Thoracic aorta (tissue), 2 donors: ENCODE measurements around the gene UBC. TPM values are rescaled to one million over a fixed set of nuclear protein-coding genes. Genes with fewer than 3 reads are reported as not detected.

Source experiments
- ATAC-seq: fragments of 150-250 bp; one replicate; pipeline ENCODE4 v1.8.0; 2017; ENCODE audit warnings: low read depth; ENCODE audit not compliant: insufficient number of reproducible peaks, low FRiP score
- DNase-seq: peaks from one replicate; pipeline ENCODE4 v3.0.0-alpha.2; 2020; ENCODE audit warnings: low spot score
- H3K27ac ChIP-seq, 2 donors: fragments of 200-600 bp; sonication (generic); 1 replicate in 1 of 2; 2 replicates in 1 of 2; pipeline ENCODE4 v1.5.1; 2016; ENCODE audit warnings: mild to moderate bottlenecking in 2 of 2, moderate library complexity in 2 of 2
- H3K27me3 ChIP-seq: fragments of 200-600 bp; sonication (generic); replicated peaks from 2 replicates; pipeline ENCODE4 v1.6.0; 2016; ENCODE audit warnings: mild to moderate bottlenecking; ENCODE audit not compliant: insufficient read depth
- H3K36me3 ChIP-seq: fragments of 200-600 bp; sonication (generic); one replicate; pipeline ENCODE4 v1.5.1; 2016
- H3K4me1 ChIP-seq, 2 donors: fragments of 200-600 bp; sonication (generic); 1 replicate in 1 of 2; 2 replicates in 1 of 2; pipeline versions ENCODE4 v1.5.1 to v1.6.0; 2016; ENCODE audit warnings: low read depth in 2 of 2, mild to moderate bottlenecking in 1 of 2; ENCODE audit not compliant: control insufficient read depth in 1 of 2
- H3K4me3 ChIP-seq: fragments of 200-600 bp; sonication (generic); 2 replicates; pipeline ENCODE4 v1.5.1; 2016; ENCODE audit warnings: mild to moderate bottlenecking
- H3K9me3 ChIP-seq: fragments of 200-600 bp; sonication (generic); 2 replicates; pipeline ENCODE4 v1.5.1; 2016
- total RNA-seq, 2 donors: library from RNA; depleted of rRNA; stranded (reverse); fragments of >200 nt; gene quantifications; one replicate each; pipeline versions ENCODE4 v1.1.0 to v1.2.3, GENCODE V29; 2016
- TF ChIP-seq, protein P1 (sequence below): fragments of 200-600 bp; sonication (generic); IDR thresholded peaks from one replicate; pipeline ENCODE4 v1.5.1; 2019; ENCODE audit warnings: antibody characterized with exemption

UBC gene
- total RNA-seq, 2 donors from 2014 or later: 1,069 to 1,422 TPM

DNA sequence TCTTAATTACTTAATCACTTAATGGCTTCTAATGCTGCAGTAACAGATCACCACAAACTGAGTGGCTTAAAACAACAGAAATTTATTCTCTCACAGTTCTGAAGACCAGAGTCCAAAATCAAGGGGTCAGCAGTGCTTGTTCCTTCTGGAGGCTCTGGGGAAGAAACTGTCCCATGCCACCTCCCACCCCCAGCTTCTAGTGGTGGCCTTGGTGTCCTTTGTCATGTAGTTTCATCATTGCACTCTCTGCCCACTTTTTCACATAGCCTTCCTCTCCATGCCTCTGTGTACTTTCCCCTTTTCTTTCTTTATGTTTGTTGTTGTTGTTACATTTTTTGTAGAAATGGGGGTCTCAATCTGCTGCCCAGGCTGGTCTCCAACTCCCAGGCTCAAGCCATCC is 16.1 kb upstream of the UBC start:
- Histone ChIP-seq H3K4me1 (peaks cover 8 to 14% of the 10 kb centered on the region in 2 donors), H3K4me3 (no peak overlapping the region), H3K27ac (no peak overlapping the region), H3K9me3 (no peaks in the 10 kb centered on the region), H3K27me3 (no peaks in the 10 kb centered on the region), H3K36me3 (no peaks in the 10 kb centered on the region)
- ATAC-seq (no peak), DNase-seq (no peak)
- TF ChIP-seq, protein P1, sequence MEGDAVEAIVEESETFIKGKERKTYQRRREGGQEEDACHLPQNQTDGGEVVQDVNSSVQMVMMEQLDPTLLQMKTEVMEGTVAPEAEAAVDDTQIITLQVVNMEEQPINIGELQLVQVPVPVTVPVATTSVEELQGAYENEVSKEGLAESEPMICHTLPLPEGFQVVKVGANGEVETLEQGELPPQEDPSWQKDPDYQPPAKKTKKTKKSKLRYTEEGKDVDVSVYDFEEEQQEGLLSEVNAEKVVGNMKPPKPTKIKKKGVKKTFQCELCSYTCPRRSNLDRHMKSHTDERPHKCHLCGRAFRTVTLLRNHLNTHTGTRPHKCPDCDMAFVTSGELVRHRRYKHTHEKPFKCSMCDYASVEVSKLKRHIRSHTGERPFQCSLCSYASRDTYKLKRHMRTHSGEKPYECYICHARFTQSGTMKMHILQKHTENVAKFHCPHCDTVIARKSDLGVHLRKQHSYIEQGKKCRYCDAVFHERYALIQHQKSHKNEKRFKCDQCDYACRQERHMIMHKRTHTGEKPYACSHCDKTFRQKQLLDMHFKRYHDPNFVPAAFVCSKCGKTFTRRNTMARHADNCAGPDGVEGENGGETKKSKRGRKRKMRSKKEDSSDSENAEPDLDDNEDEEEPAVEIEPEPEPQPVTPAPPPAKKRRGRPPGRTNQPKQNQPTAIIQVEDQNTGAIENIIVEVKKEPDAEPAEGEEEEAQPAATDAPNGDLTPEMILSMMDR: no peak

DNA sequence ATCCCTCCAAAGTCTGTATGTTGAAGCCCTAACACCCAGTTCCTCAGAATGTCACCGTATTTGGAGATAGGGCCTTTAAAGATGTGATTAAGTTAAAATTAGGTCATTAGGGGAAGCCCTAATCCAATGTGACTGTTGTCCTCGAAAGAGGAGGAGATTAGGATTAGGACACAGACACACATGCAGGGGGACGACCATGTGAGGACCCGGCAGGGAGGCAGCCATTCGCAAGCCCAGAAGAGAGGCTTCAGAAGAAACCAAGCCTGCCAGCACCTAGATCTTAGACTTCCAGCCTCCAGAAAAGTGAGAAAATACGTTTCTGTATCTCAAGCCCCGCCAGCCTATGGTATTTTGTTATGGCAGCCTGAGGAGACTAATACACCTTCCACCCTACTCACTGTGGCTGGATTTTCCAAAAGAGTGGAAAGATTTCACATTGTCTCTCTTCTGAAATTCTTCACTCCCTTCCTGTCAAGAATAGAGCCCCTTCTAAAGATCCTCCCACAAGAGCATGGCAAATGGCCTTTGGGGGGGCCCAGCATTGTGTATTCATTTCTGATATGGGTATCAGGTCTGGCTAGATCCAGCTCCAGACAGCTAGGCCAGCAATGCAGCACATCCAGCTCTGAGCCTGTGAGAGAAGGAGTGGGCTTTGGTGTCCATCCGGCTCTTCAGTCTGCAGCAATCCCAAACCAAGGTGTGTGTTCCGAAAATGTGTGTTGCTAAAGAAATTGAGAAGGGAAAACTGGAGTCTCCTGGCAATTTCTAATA is 15.4 kb upstream of the UBC start:
- no peak for DNase-seq
- Histone ChIP-seq H3K4me1 (peaks cover 8 to 14% of the 10 kb centered on the region in 2 donors), H3K27me3 (no peaks in the 10 kb centered on the region), H3K4me3 (no peak overlapping the region), H3K27ac (no peak overlapping the region), H3K9me3 (no peaks in the 10 kb centered on the region), H3K36me3 (no peaks in the 10 kb centered on the region)
- TF ChIP-seq, protein P1: no peak
- no peak for ATAC-seq

DNA sequence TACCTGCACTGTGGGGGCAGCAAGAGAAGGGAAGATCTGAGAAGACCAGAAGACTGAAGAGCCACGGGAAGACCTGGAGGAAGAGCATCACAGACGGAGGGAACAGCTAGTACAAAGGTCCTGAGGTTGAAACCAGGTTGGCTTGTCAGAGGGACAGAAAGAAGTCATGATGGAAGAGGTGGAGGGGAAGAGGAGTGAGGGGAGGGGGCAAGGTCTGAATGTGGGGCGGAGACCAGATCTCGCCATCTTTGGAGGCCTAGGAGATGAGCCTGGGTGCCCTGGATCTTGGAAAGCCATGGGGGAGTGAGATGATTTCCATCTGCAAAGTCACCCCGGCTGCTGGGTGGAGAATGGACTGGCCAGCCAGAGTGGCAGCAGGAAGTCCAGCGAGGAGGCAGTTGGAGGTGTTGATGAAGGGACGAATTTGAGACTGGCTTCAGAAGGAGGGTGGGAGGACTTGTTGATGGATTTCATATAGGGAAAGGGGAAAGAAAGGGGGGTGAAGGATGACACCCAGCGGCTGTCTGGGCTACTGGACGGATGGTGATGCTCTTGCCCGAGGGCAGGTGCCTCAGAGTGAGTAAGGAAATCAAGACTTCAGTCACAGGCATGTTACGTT is 14.6 kb upstream of the UBC start:
- Histone ChIP-seq H3K36me3 (no peaks in the 10 kb centered on the region), H3K9me3 (no peaks in the 10 kb centered on the region), H3K4me3 (no peak overlapping the region), H3K4me1 (peaks cover 8 to 13% of the 10 kb centered on the region in 2 donors), H3K27me3 (no peaks in the 10 kb centered on the region), H3K27ac (peak overlapping the region; percentile 94 to 97)
- ATAC-seq (no peak), DNase-seq (no peak)
- TF ChIP-seq, protein P1: no peak

DNA sequence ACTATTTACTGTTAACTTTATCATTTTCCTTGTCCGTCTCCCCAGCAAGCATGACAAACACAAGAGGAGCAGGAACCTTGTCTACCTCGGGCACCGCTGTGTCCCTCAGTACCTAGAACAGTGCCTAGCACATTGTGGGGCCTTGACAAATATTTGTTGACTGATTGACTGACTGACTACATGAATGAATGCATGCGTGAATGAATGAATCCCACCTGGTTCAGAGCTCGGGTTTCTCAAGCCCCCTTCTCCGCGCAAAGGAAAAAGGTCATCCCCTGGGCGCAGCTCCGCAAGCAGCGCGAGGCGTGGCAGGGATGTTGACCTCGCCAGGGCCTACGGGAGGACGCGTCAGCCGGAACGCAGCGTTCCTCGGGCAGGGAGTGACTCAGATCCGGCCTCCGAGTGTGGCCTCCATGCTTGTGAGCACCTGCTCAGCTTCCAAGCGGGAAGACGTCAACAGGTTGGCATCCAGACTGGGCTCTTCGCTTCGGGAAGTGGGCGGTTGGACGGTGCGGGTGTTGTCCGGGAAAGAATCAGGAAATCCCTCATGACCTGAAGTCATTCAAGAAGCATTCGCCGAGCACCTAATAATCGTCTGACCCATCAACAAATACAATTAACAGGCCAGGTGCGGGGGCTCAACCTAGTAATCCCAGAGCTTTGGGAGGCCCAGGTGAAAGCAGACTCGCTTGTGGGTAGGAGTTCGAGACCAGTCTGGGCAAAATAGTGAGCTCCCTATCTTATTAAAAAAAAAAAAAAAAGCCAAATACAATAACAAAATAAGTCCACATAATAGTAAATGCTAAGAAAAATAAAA is 13.9 kb upstream of the UBC start:
- DNase-seq (no peak), ATAC-seq (no peak)
- Histone ChIP-seq H3K27me3 (no peaks in the 10 kb centered on the region), H3K4me3 (peak overlapping the region; percentile 85), H3K4me1 (peaks cover 8 to 9% of the 10 kb centered on the region in 2 donors), H3K9me3 (no peaks in the 10 kb centered on the region), H3K36me3 (no peaks in the 10 kb centered on the region), H3K27ac (peak overlapping the region; percentile 94 to 97)
- TF ChIP-seq, protein P1: no peak
